Left hindlimb (tissue), 1 donor: ENCODE results near the gene GPBP1L1.
"Not testable (repeated sequence)": the region's sequence is repeated elsewhere in the genome, so short reads cannot be mapped to it uniquely, and the experiment has no call there.

ENCODE experiments used
- DNase-seq: peaks from one replicate; pipeline ENCODE4 v3.0.0-alpha.2; 2018

Gene GPBP1L1

DNA sequence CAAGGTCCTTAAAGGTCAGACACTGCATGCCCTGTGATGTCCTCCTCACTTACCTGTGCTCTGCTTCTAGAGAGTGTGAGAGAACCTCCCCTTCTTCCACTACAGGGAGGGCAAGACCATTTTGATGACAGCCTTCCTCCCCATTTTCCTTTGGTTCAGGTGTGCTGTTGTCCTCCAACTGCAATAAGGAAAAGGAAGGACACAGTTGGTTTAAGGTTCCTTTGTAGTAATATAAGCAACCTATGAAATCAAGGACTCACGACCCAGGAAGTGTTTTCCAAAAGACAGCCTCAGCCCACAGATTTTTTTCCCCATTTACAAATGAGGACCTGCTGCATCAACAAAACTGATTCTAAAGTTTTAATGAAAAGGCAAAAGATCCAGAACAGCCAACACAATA is 55.9 kb downstream of the GPBP1L1 start:
- no peak for DNase-seq

- no peak for DNase-seq
Measured at GRCh38 chr1:45629035-45629434, 57.3 kb downstream of the GPBP1L1 start.

DNA sequence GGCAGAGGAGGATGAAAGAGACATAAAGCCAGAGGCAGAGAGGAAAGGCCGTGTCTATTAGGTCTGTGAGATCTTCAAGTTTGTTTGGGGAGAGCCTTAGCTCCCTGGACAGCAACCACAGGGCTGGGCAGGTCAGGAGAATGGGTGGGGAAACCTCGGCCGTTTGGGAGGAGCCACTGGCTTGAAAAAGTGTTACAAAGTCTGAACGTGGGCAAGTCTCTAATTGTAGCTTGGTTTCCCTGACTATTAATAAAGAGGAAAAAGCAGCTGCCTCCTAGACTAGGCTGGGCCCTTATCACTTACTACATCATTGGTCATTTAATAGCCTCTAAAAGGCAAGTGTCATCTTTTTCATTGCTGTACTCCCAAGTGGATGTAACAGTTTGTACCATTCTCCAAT is 62.4 kb downstream of the GPBP1L1 start, which contains the start of gene CCDC17:
Gene CCDC17 (minus strand): TSS at position 83 of the 400 bp plus-strand sequence. CDS start 145 bp downstream, outside the sequence.
- no peak for DNase-seq

DNA sequence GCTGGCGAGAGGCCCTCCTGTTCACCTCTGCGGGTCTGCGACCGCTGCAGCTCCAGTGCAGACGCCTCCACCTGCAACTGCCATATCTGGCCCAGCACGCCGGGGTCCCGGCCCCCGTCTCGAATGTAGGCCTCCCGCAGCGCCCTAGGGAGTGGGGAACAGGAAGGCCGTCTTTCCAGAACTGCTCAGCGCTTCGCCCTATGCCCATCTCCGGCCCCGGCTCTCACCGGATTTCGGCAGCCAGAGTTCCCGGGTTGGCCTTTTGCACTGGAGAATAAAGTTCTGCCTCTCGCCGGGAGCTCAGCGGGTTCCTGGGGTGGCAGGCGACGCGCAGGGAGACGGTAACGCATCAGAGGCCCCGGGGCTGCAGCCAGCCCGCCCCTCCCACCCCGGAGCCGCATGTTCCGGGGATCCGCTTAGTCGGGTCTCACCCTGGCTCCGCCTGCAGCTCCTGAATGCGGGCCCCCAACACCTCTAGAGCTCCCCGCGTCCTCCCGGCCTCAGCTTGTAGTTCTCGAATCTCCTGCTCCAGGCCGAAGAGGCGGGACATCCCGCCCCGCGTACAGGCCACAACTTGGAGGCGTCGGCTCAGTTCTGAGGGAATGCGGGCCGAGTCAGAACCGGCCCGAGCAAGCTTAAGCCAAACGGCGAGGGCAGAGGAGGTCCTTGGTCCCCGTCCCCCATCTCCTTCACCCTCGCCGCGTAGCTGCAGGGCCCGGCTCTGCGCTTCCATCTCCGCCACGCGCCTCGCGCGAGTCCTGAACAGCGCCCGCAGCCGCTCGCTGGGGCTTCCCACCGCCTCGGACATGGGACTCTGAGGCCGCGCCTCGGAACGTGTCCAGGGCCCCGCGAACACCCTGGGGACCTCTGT is 63.6 kb downstream of the GPBP1L1 start:
- peak; percentile 45 for DNase-seq

GRCh38 chr1:45621895-45622523 is 64.3 kb downstream of the GPBP1L1 start:
- DNase-seq = peak; percentile 44

DNA sequence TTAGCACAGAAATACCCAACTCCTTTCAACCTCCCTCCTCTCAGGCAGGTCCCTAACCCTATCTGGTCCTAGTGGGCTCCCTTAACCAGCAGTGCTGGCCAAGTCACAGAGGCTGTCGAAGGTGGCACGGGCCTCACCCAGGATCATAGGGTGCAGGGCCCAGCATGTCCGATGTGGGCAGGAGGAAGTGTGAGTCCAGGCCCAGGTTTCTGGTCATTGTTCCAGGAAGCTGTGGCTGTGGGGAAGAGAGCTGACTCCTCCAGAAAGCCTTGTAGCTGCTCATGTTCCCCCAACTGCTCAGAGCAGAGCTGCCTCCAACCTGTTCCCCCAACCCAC is 64.9 kb downstream of the GPBP1L1 start:
- peak; percentile 43 for DNase-seq

GRCh38 chr1:45620588-45621500 is 65.5 kb downstream of the GPBP1L1 start:
- DNase-seq = no peak

- no peak for DNase-seq
Measured at GRCh38 chr1:45619149-45619921, 67.0 kb downstream of the GPBP1L1 start.

DNA sequence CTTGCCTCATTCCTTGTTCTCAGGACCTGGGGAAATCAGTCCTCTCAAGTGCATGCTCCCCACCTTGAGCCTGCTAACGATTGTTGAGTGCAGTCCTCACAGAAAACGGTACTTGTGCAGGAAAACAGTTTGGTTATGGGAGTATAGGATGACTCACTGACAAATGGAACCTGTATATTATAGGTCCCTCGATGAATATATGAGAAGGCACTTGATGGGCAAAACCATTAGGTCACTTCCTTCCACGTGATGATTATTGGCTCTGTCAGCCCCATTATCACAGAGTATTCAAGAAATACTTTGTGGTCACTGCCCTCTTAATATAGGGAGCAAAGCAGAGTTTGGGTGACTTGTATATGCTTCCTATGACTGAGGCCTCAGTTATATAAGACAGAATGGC is 68.7 kb downstream of the GPBP1L1 start:
- DNase-seq = no peak

DNA sequence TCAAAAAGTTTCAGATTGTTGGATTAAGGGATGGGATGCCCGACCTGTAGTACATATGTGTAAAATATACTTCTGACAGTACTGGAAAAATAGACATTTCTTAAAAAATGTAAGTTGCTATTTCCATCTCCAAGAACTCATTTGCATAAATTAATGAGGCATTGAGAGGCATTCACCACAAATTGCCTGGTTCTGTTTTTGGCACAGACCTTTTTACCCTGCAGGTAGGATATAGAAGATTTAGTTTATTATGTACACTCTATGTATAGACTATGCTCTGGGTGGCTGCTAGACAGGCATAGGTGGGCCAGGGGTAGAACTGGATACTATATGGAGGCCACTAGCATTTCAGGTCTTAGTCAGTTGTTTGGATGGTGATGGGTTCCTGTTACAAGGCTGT is 70.4 kb downstream of the GPBP1L1 start:
- DNase-seq = no peak

DNA sequence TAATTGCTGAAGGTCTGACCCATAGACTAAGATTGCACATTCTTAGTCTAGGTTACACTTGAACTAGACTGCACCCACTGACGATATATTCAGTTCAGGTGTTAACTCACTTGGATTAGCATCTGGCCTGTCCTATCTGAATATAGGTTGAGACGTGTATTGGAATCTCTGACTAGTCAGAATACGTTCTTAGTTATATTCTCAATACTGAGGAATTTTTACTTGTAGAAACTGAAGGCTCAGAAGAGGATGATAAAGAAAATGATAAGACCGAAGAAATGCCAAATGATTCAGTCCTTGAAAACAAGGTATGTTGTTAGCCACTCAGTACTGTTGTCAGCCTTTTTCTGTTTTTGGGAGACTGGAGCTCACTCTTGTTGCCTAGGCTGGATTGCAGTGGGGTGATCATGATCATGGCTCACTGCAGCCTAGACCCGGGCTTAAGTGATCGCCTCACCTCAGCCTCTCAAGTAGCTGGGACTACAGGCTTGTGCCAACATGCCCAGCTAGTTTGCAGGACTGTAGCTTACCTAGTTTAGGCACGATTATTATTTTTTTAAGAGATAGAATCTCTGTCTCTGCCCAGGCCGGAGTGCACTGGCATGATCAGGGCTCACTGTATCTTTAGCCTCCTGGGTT is 73.3 kb downstream of the GPBP1L1 start:
- DNase-seq = no peak

GRCh38 chr1:45610589-45611226 is 75.6 kb downstream of the GPBP1L1 start:
- DNase-seq = no peak

GRCh38 chr1:45608175-45609156 is 77.9 kb downstream of the GPBP1L1 start:
- DNase-seq = no peak

- no peak for DNase-seq
Measured at GRCh38 chr1:45607404-45608074, 78.8 kb downstream of the GPBP1L1 start.

DNA sequence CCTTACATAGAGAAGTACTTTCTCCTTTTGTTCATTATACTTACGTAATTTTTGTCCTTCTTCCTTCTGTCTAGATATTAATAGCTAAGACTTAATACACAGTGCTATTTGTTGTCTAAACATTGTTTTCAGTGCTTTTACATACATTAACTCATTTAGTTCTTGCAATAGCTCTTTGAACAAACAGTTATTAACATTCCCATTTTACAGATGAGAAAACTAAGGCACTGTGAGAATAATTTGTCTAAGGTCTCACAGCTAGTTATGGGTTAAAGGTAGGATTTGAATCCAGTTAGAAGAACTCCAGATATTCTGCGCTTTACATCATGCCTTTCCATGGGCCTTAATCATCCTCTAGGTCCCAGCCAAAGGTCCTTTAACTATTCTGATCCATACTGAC is 82.1 kb downstream of the GPBP1L1 start:
- no peak for DNase-seq

GRCh38 chr1:45596765-45597164 is 89.6 kb downstream of the GPBP1L1 start:
- DNase-seq = not testable (repeated sequence)

DNA sequence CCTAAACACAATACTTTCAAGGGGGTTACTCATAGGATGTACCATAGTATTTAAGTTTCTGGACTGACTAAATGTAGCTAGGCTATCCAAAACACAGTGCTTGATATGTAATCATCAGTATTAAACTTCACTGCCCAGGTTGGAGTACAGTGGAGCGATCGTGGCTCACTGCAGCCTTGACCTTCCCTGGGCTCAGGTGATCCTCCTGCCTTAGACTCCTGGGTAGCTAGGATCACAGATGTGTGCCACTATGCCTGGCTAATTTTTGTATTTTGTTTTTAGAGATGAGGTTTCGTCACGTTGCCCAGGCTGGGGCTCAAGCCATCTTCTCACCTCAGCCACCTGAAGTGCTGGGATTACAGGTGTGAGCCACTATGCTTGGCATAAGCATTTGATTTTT is 91.9 kb downstream of the GPBP1L1 start:
- no peak for DNase-seq

GRCh38 chr1:45589861-45590260 is 96.5 kb downstream of the GPBP1L1 start:
- DNase-seq = no peak

DNA sequence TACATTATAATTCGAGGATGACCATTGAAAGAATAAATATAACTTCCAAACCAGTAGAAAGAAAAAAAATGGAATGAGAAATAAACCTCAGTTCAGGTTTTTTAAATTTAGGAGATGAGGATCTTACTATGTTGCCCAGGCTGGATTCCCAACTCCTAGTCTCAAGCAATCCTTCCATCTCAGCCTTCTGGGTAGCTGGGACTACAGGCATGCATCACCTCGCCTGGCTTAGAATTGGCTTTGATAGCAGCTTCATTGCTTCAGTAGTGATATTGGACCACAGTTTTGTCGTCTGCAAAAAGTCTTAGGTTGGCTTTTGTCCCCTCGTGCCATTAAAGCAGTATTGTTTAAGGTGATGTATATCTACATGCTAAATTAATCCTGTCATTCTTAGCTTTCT is 99.6 kb downstream of the GPBP1L1 start:
- no peak for DNase-seq
